ENCODE data around the gene LAMTOR1.

The LAMTOR1 gene

DNA sequence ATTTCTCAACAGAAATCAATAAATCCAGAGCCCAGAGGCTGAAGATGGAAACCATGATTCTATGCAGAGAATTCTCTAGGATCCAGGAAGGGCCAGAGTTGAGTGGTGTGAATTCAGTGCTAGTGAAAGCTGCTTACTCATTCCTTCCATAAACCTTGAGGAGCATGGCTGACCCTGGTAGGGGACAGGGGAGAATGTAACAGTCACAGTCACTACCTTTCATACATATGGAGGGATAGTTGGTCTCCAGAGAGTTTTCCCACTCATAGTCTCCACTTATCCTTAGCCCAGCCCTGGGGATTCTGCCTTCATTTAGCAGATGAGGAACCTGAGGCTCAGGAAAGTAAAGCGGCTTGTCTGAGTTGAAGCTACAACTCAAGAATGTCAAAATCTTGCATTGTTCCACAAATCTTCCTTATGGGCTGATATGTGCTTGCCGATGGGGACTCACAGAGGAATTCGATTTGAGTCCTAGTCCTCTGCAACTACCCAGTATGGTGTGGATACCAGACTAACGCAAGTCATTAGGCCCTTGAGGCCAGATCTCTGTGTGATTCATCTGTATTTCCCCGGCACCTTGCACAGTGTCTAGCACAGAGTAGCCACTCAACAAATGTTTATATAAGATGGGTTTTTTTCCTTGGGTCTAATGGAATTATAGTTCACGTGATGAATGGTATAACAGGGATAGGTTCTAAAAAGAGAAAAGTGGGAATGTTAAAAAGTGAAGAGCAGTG is 13.1 kb upstream of the LAMTOR1 start:
- no peak for DNase-seq

DNA sequence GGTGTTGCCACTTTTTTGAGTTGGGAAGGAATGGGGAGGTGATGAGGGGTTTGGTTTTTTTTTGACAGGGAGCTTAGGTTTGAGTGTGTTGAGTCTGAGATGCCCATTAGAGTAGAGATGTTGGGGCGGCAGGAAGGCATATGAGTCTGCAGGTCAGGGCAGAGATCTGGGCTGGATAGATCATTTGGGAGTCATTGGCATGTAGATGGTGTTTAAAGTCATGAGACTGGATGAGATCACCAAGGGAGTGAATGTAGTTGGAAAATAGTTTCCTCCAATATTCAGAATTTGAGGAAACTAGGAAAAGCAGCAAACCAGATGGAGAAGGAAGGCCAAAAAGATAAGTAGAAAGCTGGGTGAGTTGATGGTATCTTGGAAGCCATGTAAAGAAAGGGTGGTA is 11.5 kb upstream of the LAMTOR1 start:
- no peak for DNase-seq

DNA sequence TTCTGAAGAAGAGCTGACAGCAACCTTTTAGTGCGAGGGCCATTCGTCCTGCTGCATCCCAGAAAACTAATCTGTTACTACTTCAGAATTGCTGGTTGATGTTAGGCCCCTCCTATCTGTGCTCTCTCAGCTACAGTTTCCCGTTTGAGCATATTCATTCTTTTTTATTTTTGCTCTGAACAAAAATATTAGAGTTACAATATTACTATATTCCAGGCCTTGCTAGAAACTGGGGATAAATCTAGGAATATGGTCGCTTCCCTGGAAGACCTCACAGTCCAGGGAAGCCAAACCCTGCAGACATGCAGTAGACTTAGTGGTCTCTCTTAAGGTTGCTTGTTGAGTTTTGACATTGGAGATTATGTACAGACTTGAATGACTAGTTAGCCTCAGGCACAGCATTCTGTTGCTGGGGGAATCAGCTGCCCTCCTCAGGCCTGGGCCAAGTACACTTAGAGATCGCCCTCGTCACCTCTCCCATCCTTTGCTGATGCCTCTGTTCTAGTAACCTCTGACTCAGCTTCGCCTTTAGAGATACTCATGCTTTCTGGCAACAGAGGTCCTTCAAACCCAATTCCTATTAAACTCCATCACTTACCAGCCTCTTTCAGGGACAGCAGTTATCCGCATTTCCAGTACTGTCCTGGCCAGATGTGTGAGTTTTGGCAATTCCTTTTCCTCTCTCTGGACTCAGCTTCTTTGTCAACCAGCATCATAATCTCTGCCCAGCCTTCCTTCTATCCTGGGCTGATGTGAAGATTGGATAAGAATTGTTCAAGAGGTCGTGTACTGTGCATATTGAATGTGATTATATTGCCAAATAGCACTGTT is 10.1 kb upstream of the LAMTOR1 start:
- no peak for DNase-seq

DNA sequence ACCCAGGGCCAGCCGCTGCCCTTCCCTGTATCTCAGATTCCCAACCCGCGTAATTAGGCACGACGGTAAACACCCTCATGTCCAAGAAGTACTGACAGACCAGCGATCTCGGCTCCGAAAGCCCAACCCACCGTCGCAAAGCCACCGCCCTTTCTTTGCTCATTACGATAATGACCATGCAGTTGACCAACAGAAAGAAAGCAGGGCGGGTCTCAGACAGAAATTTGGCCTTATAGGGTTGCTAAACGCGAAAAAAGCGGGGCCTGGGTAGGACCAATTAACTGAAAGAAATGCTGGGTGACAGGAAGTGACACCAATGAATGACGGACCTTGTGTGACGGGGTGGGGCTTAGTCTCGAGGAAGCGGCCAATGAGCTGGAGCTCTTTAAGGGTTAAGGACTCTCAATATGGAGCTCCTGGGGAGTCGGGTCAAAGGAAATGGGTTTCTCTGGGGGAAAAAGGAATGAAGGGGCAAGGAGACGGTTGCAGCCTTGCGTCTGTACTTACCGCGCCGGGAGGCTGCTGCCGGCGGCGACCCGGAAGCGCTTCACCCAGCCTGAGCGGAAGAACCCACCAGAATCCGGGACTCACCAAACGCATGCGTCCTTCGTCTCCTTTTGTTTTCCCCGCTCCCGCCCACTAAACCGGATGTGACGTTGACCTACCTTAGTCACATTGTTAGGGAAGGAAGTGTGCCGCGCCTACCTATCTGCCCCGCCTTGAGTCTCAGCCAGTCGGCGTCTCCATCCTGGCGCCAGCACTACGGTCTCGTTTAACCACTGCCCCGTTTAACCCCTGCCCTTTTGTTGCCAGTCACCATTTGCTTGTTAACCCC is 9.3 kb upstream of the LAMTOR1 start, which contains the start of gene ANAPC15:
Gene ANAPC15 (minus strand): TSS at position 553 of the 835 bp plus-strand sequence. CDS start 1,419 bp downstream, outside the sequence.
- peak; percentile 99 for DNase-seq

DNA sequence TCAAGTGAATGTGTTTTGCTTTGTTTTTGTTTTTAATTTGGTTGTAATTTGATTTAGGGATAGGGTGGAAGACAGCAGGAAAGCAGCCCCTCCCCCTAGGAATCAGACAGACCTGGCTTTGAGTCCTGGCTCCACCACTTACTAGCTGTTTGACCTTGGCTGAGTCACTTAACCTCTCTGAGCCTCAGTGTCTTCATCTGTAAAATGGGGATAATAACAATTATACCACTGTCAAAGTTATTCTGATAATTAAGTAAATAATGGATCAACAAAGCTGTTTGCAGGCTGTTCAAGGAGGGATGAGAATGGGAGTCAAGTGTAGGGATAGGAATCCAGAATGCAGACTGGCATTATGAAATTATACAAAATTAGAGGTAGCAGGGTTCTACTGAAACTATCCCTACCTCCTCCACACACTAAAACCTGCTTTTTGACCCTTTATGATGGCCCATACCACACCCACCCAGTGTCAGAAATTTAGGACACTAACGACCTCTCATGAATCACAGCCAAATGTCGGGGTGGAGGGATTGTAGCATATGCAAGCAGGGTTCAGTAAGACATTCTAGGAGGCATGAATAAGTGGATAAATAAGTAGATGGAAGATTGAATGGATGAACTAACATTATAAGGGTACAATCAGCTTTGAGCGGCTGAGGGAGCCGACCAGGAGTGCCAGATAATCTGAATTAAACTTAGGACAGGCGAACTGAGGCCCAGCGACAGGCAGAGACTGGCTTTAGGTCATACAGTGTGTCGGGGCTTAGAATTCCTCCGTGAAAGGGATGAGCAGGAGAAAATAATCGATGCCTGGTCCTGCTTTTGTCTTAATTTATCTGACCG is 8.4 kb upstream of the LAMTOR1 start:
- DNase-seq, result no peak

GRCh38 chr11:72105888-72106287 is 2.8 kb upstream of the LAMTOR1 start, which contains the start of gene TOMT:
Gene TOMT, plus strand, starts transcription at chr11:72105924. Its CDS starts 28 bp downstream, at chr11:72105952.
- no peak for DNase-seq

DNA sequence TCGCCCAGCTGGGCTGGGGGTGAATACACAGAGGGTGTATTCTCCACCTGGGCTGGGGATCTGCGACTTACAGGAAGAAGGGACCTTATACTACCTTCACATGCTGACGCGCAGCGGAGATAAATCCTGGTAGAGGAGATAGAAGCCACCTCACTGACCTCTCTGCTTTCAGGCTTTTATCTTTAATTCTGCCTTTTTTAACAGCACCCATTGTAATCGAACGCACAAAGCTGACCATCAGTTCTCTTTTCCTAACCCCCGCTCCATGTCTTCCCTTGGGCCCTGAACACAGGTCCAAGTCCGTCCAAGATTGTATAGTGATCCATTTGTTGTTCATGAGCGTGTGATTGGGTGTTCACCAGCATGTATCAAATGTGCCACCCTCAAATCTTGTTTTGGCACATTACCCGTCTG is 664 bp upstream of the LAMTOR1 start:
- no peak for DNase-seq

DNA sequence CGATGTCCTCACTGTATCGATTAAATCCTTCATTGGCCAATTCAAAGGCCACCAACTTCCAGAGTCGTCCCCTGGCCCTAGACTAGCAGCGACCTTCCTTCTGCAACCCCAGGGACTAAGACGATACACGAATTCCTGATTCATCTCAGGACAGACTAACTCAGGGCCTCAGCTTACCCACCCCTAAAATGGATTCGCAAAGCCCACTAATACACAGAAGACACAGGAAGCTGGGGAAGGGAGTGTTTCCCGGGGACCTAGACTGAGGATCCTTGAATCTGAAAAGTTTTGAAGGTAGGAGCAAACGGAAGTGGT is 509 bp downstream of the LAMTOR1 start:
- DNase-seq, result no peak

- DNase-seq, result no peak
Observed at GRCh38 chr11:72102162-72102561, 935 bp downstream of the LAMTOR1 start.

GRCh38 chr11:72100462-72100861 is 2.6 kb downstream of the LAMTOR1 start:
- DNase-seq, result peak; percentile 26

- DNase-seq, result no peak
Observed at GRCh38 chr11:72100009-72100408, 3.1 kb downstream of the LAMTOR1 start.

DNA sequence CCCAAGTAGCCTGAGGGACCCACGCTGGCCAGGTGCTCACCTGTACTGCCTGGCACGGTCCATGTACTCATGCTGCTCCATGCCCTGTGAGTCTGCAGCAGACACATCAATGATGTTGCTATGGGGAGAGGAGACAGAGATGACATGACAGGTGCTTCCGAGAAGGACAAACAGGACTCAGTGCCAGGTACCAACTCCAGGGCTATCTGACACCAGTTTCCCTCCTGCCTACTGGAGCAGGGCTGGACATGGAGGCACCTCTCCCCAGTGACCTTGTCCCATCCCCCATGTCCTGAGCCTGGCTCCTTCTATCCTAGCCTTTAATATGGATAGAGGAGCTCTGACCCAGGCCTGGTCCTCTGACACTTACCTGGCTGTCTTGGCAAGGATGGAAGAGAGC is 4.4 kb downstream of the LAMTOR1 start:
- no peak for DNase-seq

DNA sequence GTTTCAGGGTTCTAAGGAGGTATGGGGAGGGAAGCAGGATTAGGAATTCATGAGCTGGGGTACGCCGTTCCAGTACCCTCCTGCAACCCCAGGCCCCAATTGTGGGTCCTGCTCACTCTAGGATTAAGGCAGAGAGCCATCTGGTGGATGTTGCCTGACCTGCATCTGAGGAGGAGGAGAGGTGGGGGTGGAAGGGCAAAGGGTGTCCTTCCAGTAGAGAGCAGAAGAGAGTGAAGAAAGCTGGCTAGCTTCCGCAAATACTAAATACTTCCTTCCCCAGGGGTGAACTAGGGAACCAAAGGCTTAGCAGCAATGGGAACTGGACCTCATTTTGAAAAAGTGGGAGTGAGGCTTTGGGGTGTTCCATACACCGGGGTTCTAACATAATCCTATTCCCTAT is 11.8 kb downstream of the LAMTOR1 start:
- peak; percentile 76 for DNase-seq

DNA sequence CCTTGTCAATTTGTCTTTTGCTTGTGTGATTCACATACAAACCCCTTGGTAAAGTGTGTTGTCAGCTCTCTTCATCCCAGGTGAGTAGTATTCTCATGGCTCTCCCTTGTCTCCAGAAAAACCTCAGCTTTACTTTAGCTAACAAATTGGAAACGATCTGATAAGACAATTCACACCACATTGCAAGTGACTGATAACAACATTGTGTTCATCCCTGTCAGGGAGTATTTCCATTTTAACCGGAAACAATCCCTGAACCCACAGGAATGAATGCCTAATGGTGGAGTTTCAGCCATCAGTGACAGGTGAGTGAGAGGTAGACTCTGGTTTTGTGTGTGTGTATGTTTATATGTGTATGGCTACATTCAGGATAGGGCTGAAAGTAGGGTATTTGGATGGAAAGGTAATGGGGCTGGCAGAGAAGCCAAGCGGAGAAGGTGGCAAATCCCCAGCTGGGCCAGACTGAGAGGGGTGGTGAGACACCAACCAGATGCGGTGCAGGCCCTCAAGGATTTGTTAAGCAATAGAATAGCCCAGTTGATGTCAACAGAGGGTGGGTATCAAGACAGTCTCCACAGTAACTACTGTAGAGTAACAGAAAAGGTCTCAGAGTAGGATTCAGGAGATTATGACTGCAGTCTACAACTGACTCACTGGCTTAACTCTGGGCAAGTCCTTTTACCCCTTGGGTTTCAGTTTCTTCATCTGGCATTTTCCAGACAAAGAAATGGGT is 14.9 kb downstream of the LAMTOR1 start:
- DNase-seq, result no peak

DNA sequence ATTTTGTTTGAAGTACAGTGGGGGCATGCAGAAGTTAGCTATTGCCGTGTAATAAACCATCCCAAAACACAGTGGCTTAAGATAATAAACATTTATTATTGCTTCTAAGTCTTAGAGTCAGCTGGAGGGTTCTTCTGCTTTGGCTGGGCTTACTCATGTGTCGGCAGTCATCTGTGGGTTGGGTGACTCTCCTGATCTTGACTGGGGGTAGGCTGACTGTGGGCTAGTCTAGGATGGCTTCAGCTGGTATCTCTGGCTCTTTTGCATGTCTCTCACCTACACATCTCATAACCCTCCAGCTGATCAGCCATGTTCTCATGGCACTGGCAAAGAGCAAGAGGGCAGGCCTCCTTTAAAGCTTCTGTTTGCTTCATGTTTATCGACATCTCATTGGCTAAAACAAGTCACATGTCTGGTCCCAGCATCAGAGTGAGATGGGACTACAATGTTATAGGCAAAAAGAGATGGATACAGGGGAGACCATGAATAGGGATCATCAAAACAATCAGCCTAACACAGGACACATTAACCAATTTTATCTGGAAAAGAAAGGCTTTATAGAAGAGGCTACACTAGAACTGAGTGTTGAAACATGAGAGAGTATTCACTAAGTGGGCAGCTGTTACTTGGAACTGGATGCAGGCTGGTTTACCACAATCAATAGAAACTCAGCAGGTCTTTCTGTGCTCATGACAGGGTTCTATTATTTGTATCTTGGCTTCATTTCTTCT is 17.3 kb downstream of the LAMTOR1 start:
- no peak for DNase-seq

DNA sequence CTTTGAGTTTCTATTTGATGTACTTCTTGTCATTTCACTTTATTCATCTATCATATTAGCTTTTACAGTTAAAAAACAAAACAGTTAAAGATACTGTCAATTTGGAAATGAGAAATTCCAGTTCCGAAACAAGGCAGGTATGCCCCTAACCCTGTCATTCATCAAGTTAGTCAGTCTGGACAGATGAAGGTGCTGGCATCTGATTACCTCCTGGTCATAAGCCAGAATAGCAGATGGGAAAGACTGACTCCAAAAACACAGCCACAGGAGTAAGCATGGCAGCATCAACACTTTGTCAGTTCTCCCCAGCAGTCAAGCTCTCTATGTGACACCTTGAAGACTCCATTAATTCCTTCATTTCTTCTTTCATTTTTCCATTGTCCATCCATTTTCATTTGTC is 18.1 kb downstream of the LAMTOR1 start:
- no peak for DNase-seq

GRCh38 chr11:72084076-72084475 is 19.0 kb downstream of the LAMTOR1 start:
- no peak for DNase-seq

- no peak for DNase-seq
Observed at GRCh38 chr11:72083414-72083813, 19.7 kb downstream of the LAMTOR1 start.

DNA sequence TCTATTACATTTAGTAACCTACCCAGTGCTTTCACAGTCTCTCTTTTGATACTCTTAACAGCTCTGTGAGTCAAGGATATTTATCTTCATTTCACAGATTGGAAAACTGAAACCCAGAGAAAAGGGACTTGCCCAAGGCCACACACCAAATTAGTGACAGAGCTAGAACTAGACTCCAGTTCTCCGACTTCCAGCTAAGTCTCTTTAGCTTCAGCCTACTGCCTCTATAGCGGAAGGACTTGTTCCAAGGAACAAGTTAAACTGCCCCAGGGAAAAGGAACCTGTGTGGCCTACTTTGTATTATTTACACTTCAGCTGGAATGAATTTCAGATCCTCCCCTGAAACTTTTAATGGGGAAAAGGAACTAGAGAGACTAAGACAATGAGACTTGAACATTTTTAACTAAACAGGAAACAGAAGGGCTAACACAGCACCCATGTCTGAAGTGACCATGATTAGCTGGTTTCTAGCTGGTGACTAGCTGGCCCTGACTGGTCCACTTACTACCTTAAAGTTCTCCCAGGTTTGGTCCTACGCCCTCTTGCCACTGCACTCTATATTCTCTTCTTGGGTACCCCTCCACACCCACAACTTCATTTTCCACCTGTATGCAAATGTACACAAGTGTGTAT is 21.2 kb downstream of the LAMTOR1 start:
- no peak for DNase-seq

DNA sequence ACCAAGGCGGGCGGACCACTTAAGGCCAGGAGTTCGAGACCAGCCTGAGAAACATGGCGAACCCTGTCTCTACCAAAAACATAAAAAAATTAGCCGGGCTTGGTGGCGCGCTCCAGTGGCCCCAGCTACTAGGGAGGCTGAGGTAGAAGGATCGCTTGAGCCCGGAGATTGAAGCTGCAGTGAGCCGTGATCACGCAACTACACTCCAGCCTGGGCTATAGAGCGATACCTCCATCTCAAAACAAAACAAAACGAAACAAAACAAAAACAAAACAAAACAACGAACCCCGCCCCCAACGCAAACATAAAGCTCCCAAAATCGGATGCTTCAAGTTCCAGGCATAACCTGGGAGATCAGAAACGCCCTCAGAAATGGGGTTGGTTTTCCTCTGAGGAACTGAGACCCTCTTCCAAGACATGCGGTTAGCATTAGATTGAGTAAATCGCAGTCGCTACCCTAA is 21.9 kb downstream of the LAMTOR1 start:
- no peak for DNase-seq

Data from CD4-positive, alpha-beta T cell treated with Interleukin-15 for 1 hour (primary cell).